Loucy (cell line): ENCODE data around the gene CDHR5.

Experiments used
- H2AFZ ChIP-seq: fragments of 200-600 bp; sonication (generic); 2 replicates; pipeline ENCODE4 v1.6.0; 2016; ENCODE audit warnings: antibody characterized with exemption, mild to moderate bottlenecking, low read length, moderate library complexity
- H3F3A ChIP-seq: fragments of 200-600 bp; 2 replicates; pipeline ENCODE4 v1.6.0; 2016; ENCODE audit warnings: antibody characterized with exemption, low read depth, mild to moderate bottlenecking
- H3K27me3 ChIP-seq: fragments of 200-600 bp; sonication (generic); 2 replicates; pipeline ENCODE4 v1.6.1; 2014; ENCODE audit warnings: low read length, mild to moderate bottlenecking; ENCODE audit not compliant: insufficient read depth, poor library complexity, severe bottlenecking
- H3K36me3 ChIP-seq: fragments of 200-600 bp; sonication (generic); 2 replicates; pipeline ENCODE4 v1.6.1; 2016; ENCODE audit warnings: low read length; ENCODE audit not compliant: insufficient read depth
- H3K4me1 ChIP-seq: fragments of 200-600 bp; sonication (generic); 2 replicates; pipeline ENCODE4 v1.5.1; 2014; ENCODE audit warnings: low read length, mild to moderate bottlenecking; ENCODE audit not compliant: insufficient read depth, poor library complexity, severe bottlenecking
- H3K4me2 ChIP-seq: fragments of 200-600 bp; sonication (generic); 2 replicates; pipeline ENCODE4 v1.6.0; 2014; ENCODE audit warnings: antibody characterized with exemption, low read length, low read depth, mild to moderate bottlenecking; ENCODE audit not compliant: poor library complexity, severe bottlenecking
- H3K4me3 ChIP-seq: fragments of 200-600 bp; sonication (generic); 2 replicates; pipeline ENCODE4 v1.5.1; 2014; ENCODE audit warnings: low read length, mild to moderate bottlenecking, mixed read lengths; ENCODE audit not compliant: poor library complexity, severe bottlenecking
- H3K79me2 ChIP-seq: fragments of 200-600 bp; sonication (generic); 2 replicates; pipeline ENCODE4 v1.6.1; 2014; ENCODE audit warnings: low read length; ENCODE audit not compliant: insufficient read depth
- H3K9ac ChIP-seq: fragments of 200-600 bp; sonication (generic); 2 replicates; pipeline ENCODE4 v1.6.0; 2014; ENCODE audit warnings: mild to moderate bottlenecking, low read depth, low read length, moderate library complexity; ENCODE audit not compliant: poor library complexity, severe bottlenecking
- H3K9me2 ChIP-seq: fragments of 200-600 bp; sonication (generic); replicated peaks from 2 replicates; pipeline ENCODE4 v1.6.1; 2016; ENCODE audit warnings: low read depth, low read length, mixed read lengths
- H3K9me3 ChIP-seq: fragments of 200-600 bp; sonication (generic); 2 replicates; pipeline ENCODE4 v1.6.1; 2014; ENCODE audit warnings: mild to moderate bottlenecking, antibody characterized with exemption, low read length, low read depth; ENCODE audit not compliant: insufficient read depth
- H4K20me1 ChIP-seq: fragments of 200-600 bp; sonication (generic); 2 replicates; pipeline ENCODE4 v1.6.0; 2014; ENCODE audit warnings: antibody characterized with exemption, low read length, mild to moderate bottlenecking; ENCODE audit not compliant: insufficient read depth, poor library complexity, severe bottlenecking
- EZH2phosphoT487 ChIP-seq: fragments of 200-600 bp; IDR thresholded peaks from 2 replicates; pipeline ENCODE4 v1.6.1; 2018; ENCODE audit warnings: antibody characterized with exemption, mild to moderate bottlenecking, moderate library complexity, borderline replicate concordance
- TF ChIP-seq, protein P1 (sequence below): fragments of 200-600 bp; sonication (generic); conservative IDR thresholded peaks from 2 replicates; pipeline ENCODE4 v1.5.1; 2014; ENCODE audit warnings: mild to moderate bottlenecking, antibody characterized with exemption, low read length

The CDHR5 gene

GRCh38 chr11:610146-610801 is 14.5 kb downstream of the CDHR5 start:
- Histone ChIP-seq H3K27me3 (no peaks in the 10 kb centered on the region), H3K9me2 (no peaks in the 10 kb centered on the region), H3K9me3 (no peaks in the 10 kb centered on the region), H3K36me3 (peaks cover 79% of the 10 kb centered on the region; the same call in 1 of the 2 replicates), H3K9ac (no peak overlapping the region), H3K4me2 (no peak overlapping the region), H3K79me2 (no peaks in the 10 kb centered on the region), H3F3A (no peaks in the 10 kb centered on the region), H2AFZ (no peak overlapping the region), H4K20me1 (peaks cover 13% of the 10 kb centered on the region), H3K4me3 (no peak overlapping the region), H3K4me1 (peaks cover 3% of the 10 kb centered on the region)
- no peak for TF ChIP-seq EZH2phosphoT487
- TF ChIP-seq, protein P1, sequence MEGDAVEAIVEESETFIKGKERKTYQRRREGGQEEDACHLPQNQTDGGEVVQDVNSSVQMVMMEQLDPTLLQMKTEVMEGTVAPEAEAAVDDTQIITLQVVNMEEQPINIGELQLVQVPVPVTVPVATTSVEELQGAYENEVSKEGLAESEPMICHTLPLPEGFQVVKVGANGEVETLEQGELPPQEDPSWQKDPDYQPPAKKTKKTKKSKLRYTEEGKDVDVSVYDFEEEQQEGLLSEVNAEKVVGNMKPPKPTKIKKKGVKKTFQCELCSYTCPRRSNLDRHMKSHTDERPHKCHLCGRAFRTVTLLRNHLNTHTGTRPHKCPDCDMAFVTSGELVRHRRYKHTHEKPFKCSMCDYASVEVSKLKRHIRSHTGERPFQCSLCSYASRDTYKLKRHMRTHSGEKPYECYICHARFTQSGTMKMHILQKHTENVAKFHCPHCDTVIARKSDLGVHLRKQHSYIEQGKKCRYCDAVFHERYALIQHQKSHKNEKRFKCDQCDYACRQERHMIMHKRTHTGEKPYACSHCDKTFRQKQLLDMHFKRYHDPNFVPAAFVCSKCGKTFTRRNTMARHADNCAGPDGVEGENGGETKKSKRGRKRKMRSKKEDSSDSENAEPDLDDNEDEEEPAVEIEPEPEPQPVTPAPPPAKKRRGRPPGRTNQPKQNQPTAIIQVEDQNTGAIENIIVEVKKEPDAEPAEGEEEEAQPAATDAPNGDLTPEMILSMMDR, result no peak

DNA sequence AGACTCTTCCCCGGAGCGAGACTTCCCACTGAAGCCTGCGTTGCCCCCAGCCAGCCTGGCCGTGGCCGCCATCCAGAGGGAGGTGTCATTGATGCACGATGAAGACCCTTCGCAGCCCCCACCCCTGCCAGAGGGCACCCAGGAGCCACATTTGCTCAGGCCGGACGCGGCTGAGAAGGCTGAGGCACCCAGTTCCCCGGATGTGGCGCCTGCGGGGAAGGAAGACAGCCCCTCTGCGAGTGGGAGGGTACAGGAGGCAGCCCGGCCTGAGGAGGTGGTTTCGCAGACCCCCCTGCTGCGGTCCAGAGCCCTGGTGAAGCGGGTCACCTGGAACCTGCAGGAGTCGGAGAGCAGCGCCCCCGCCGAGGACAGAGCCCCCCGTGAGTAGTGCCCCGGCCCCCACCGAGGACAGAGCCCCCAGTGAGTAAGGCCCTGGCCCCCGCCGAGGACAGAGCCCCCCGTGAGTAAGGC is 15.4 kb downstream of the CDHR5 start:
- Histone ChIP-seq H3K4me2 (no peak overlapping the region), H3K9ac (no peak overlapping the region), H2AFZ (no peak overlapping the region), H3K36me3 (peaks cover 88% of the 10 kb centered on the region; the same call in 1 of the 2 replicates), H3K27me3 (no peaks in the 10 kb centered on the region), H3K4me1 (no peaks in the 10 kb centered on the region), H3F3A (no peaks in the 10 kb centered on the region), H3K9me2 (no peaks in the 10 kb centered on the region), H4K20me1 (peaks cover 8% of the 10 kb centered on the region), H3K4me3 (no peak overlapping the region), H3K9me3 (no peaks in the 10 kb centered on the region), H3K79me2 (no peaks in the 10 kb centered on the region)
- no peak for TF ChIP-seq EZH2phosphoT487
- TF ChIP-seq, protein P1, result no peak

GRCh38 chr11:608791-609251 is 15.9 kb downstream of the CDHR5 start:
- Histone ChIP-seq H3K9me3 (no peaks in the 10 kb centered on the region), H3K4me2 (no peak overlapping the region), H3F3A (no peaks in the 10 kb centered on the region), H3K9ac (no peak overlapping the region), H3K79me2 (no peaks in the 10 kb centered on the region), H2AFZ (no peak overlapping the region), H3K4me3 (no peak overlapping the region), H3K36me3 (peaks cover 93% of the 10 kb centered on the region; the same call in 1 of the 2 replicates), H4K20me1 (peaks cover 8% of the 10 kb centered on the region), H3K27me3 (no peaks in the 10 kb centered on the region), H3K9me2 (no peaks in the 10 kb centered on the region), H3K4me1 (no peaks in the 10 kb centered on the region)
- TF ChIP-seq, protein P1, result no peak
- no peak for TF ChIP-seq EZH2phosphoT487
